Natural killer cell (primary cell): ENCODE data around the gene VGLL4. TPM values are rescaled to one million over a fixed set of nuclear protein-coding genes. Genes with fewer than 3 reads are reported as not detected.
A peak's percentile ranks its signal among the peaks of the same experiment; 100 is the strongest.

ENCODE experiments used
- ATAC-seq, 3 donors: fragments of 150-1000 bp in 2 of 3; fragments of 200-7000 bp in 1 of 3; cut with Tn5 transposase; 1 replicate in 1 of 3; 2 replicates in 2 of 3; pipeline ENCODE4 v1.10.0; 2021; ENCODE audit warnings: mild to moderate bottlenecking in 2 of 3, moderate library complexity in 2 of 3
- DNase-seq, 2 donors: peaks; one replicate each; pipeline versions ENCODE4 v3.0.0 to v3.0.0-alpha.2; 2013 to 2021; ENCODE audit warnings: mixed read lengths in 1 of 2
- H3K27ac ChIP-seq: one replicate; pipeline ENCODE4 v1.5.1; 2013; ENCODE audit warnings: mild to moderate bottlenecking, low read length
- H3K27me3 ChIP-seq: one replicate; pipeline ENCODE4 v1.6.1; 2013; ENCODE audit warnings: low read length; ENCODE audit not compliant: control insufficient read depth, insufficient read depth
- H3K36me3 ChIP-seq: one replicate; pipeline ENCODE4 v1.6.1; 2013; ENCODE audit warnings: low read length; ENCODE audit not compliant: control insufficient read depth, insufficient read depth
- H3K4me1 ChIP-seq: one replicate; pipeline ENCODE4 v1.6.1; 2013; ENCODE audit warnings: low read length; ENCODE audit not compliant: control insufficient read depth, insufficient read depth
- H3K4me3 ChIP-seq: one replicate; pipeline ENCODE4 v1.5.1; 2013; ENCODE audit warnings: low read length
- H3K9me3 ChIP-seq: one replicate; pipeline ENCODE4 v1.6.1; 2013; ENCODE audit warnings: low read length; ENCODE audit not compliant: control insufficient read depth, insufficient read depth
- H3K27ac Mint-ChIP-seq, 2 donors: one replicate each; pipeline ENCODE4 v1.8.0; 2022; ENCODE audit warnings: mild to moderate bottlenecking in 2 of 2, mixed read lengths in 2 of 2, moderate library complexity in 1 of 2
- H3K27me3 Mint-ChIP-seq, 2 donors: one replicate each; pipeline ENCODE4 v1.8.0; 2022; ENCODE audit warnings: low read depth in 2 of 2, mixed read lengths in 2 of 2
- H3K36me3 Mint-ChIP-seq: one replicate; pipeline ENCODE4 v1.8.0; 2022; ENCODE audit warnings: mixed read lengths
- H3K4me1 Mint-ChIP-seq, 2 donors: one replicate each; pipeline ENCODE4 v1.8.0; 2022; ENCODE audit warnings: mixed read lengths in 2 of 2
- H3K4me3 Mint-ChIP-seq: one replicate; pipeline ENCODE4 v1.8.0; 2022; ENCODE audit warnings: mild to moderate bottlenecking, moderate library complexity, mixed read lengths
- H3K9me3 Mint-ChIP-seq, 2 donors: one replicate each; pipeline ENCODE4 v1.8.0; 2022; ENCODE audit warnings: mixed read lengths in 2 of 2
- WGBS: methylation state at CpG from one replicate; pipeline ENCODE4 v1.1.7; 2013; ENCODE audit warnings: missing lambda C conversion rate; ENCODE audit not compliant: insufficient coverage; 5-methylcytosine and 5-hydroxymethylcytosine counted together
- intact Hi-C: fragments of 100-400 bp; cut with micrococcal nuclease; formaldehyde crosslinking; loops from one replicate; pipeline ENCODE4 v1.14.2; 2022
- total RNA-seq, 4 donors: library from RNA; stranded (reverse); fragments of 120-200 nt in 1 of 4; gene quantifications; one replicate each; pipeline versions ENCODE4 v1.2.3 to v1.2.4, GENCODE V29; 2013 to 2022
- TF ChIP-seq, protein P1 (sequence below): fragments of 200-600 bp; IDR thresholded peaks from one replicate; pipeline ENCODE4 v1.8.0; 2022; ENCODE audit warnings: antibody characterized with exemption

Gene VGLL4
- total RNA-seq, 3 donors from 2014 or later (not counting 1 experiment from before 2014, with no cell fraction given), result 29.5 to 42.8 (median 34.6) TPM

- no peak for ATAC-seq
- Mint-ChIP-seq H3K27ac (peak overlapping the region in 1 of 2 donors; percentile 8), H3K4me1 (peaks cover 84 to 93% of the 10 kb centered on the region in 2 donors), H3K36me3 (no peaks in the 10 kb centered on the region), H3K4me3 (no peak overlapping the region), H3K9me3 (no peaks in the 10 kb centered on the region), H3K27me3 (no peaks in the 10 kb centered on the region)
- no peak overlapping the region for H3K4me3 ChIP-seq
- H3K9me3 ChIP-seq, result no peaks in the 10 kb centered on the region
- TF ChIP-seq, protein P1, sequence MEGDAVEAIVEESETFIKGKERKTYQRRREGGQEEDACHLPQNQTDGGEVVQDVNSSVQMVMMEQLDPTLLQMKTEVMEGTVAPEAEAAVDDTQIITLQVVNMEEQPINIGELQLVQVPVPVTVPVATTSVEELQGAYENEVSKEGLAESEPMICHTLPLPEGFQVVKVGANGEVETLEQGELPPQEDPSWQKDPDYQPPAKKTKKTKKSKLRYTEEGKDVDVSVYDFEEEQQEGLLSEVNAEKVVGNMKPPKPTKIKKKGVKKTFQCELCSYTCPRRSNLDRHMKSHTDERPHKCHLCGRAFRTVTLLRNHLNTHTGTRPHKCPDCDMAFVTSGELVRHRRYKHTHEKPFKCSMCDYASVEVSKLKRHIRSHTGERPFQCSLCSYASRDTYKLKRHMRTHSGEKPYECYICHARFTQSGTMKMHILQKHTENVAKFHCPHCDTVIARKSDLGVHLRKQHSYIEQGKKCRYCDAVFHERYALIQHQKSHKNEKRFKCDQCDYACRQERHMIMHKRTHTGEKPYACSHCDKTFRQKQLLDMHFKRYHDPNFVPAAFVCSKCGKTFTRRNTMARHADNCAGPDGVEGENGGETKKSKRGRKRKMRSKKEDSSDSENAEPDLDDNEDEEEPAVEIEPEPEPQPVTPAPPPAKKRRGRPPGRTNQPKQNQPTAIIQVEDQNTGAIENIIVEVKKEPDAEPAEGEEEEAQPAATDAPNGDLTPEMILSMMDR, result no peak
- no peaks in the 10 kb centered on the region for H3K36me3 ChIP-seq
- H3K4me1 ChIP-seq, result peaks cover 24% of the 10 kb centered on the region
- intact Hi-C loops, result no loop called here
- DNase-seq, result no peak
- 97% methylated on average over 4 of the region's 4 CpGs for WGBS
- no peak overlapping the region for H3K27ac ChIP-seq
- no peaks in the 10 kb centered on the region for H3K27me3 ChIP-seq
Observed at GRCh38 chr3:11634974-11635612, 8.6 kb downstream of the VGLL4 start.

- H3K36me3 Mint-ChIP-seq, result no peaks in the 10 kb centered on the region
- ATAC-seq (peak in 1 of 3 donors; percentile 67), DNase-seq (peak in 1 of 2 donors; percentile 49)
- no peak overlapping the region for H3K27ac ChIP-seq
- H3K9me3 ChIP-seq, result no peaks in the 10 kb centered on the region
- 69% methylated on average over 11 of the region's 11 CpGs for WGBS
- H3K4me1 ChIP-seq, result peaks cover 16% of the 10 kb centered on the region
- H3K4me3 Mint-ChIP-seq, result peak overlapping the region; percentile 21
- intact Hi-C loops, result no loop called here
- TF ChIP-seq, protein P1, result no peak
- H3K27ac Mint-ChIP-seq, result peak overlapping the region; percentile 9 to 13
- H3K4me3 ChIP-seq, result no peak overlapping the region
- H3K9me3 Mint-ChIP-seq, result no peaks in the 10 kb centered on the region
- H3K27me3 Mint-ChIP-seq, result no peaks in the 10 kb centered on the region
- peaks cover 84 to 93% of the 10 kb centered on the region in 2 donors for H3K4me1 Mint-ChIP-seq
- no peaks in the 10 kb centered on the region for H3K36me3 ChIP-seq
- no peaks in the 10 kb centered on the region for H3K27me3 ChIP-seq
Observed at GRCh38 chr3:11634081-11634635, 9.6 kb downstream of the VGLL4 start.

GRCh38 chr3:11632966-11633365 lies 10.7 kb downstream of the VGLL4 start:
- no peaks in the 10 kb centered on the region for H3K9me3 ChIP-seq
- Mint-ChIP-seq H3K27me3 (no peaks in the 10 kb centered on the region), H3K4me3 (peak overlapping the region; percentile 67), H3K27ac (peak overlapping the region; percentile 13 to 73), H3K36me3 (no peaks in the 10 kb centered on the region), H3K9me3 (no peaks in the 10 kb centered on the region), H3K4me1 (peaks cover 72 to 83% of the 10 kb centered on the region in 2 donors)
- DNase-seq (no peak), ATAC-seq (no peak)
- no peak overlapping the region for H3K4me3 ChIP-seq
- TF ChIP-seq, protein P1, result no peak
- peaks cover 9% of the 10 kb centered on the region for H3K4me1 ChIP-seq
- H3K27me3 ChIP-seq, result no peaks in the 10 kb centered on the region
- intact Hi-C loops, result no loop called here
- no peak overlapping the region for H3K27ac ChIP-seq
- no peaks in the 10 kb centered on the region for H3K36me3 ChIP-seq
- 81% methylated on average over 3 of the region's 3 CpGs for WGBS
